ENCODE data around the gene CD247.

DNA sequence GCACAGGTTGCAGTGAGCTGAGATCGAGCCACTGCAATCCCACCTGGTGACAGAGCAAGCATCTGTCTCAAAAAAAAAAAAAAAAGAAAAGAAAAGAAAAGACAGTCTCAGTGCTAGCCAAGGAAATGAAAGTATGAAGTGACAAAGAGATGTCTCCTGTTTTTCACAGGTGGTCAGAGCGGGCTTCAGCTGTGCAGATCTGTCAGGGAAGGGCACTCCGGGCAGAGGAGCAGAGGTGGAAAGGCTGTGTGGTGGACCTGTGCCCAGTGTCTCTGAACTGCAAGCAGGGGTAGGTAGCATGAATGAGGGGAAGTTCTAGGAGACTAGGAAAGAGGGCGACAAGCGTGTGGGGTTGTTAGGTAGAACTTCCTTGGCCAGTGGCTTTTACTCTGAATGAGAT is 67.5 kb downstream of the CD247 start:
- TF ChIP-seq, protein P1, sequence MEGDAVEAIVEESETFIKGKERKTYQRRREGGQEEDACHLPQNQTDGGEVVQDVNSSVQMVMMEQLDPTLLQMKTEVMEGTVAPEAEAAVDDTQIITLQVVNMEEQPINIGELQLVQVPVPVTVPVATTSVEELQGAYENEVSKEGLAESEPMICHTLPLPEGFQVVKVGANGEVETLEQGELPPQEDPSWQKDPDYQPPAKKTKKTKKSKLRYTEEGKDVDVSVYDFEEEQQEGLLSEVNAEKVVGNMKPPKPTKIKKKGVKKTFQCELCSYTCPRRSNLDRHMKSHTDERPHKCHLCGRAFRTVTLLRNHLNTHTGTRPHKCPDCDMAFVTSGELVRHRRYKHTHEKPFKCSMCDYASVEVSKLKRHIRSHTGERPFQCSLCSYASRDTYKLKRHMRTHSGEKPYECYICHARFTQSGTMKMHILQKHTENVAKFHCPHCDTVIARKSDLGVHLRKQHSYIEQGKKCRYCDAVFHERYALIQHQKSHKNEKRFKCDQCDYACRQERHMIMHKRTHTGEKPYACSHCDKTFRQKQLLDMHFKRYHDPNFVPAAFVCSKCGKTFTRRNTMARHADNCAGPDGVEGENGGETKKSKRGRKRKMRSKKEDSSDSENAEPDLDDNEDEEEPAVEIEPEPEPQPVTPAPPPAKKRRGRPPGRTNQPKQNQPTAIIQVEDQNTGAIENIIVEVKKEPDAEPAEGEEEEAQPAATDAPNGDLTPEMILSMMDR (IDR thresholded peaks at IDR 0.05) = no peak
- no peak for TF ChIP-seq POLR2A (IDR thresholded peaks at IDR 0.05)

Data from testis (tissue), 2 donors.